ENCODE data around the gene SPOCK1. TPM values are rescaled to one million over a fixed set of nuclear protein-coding genes. Genes with fewer than 3 reads are reported as not detected.

The SPOCK1 gene
- total RNA-seq, 1 experiment from 2014 or later, result 23.9 TPM

DNA sequence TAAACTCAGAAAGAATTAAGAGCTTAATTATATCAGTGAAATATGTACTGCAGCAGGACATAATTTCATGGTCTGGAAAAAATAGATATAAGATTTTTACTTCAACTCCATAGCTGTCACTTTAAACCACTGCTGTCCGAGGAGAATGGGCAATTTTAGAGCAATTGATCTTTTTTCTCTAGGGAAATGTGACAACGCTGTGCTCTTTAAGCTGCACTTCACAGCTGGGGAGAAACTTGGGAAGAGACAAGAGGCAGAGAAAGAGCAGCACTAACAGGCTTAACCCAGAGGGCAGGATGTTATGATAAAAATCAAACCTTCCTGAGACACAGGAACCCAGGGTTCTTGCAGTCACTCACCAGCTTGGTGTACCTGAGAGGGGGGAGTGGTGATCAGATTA is 92.0 kb downstream of the SPOCK1 start:
- Histone ChIP-seq H3K4me3 (no peak overlapping the region), H3K79me2 (ENCODE audit: low read depth) (no peaks in the 10 kb centered on the region), H3K27ac (no peak overlapping the region), H3F3A (ENCODE audit: insufficient read depth, low read depth) (no peaks in the 10 kb centered on the region), H3K27me3 (ENCODE audit: insufficient read depth, low read depth) (no peaks in the 10 kb centered on the region), H3K9me3 (ENCODE audit: insufficient read depth, low read depth) (no peaks in the 10 kb centered on the region), H4K20me1 (ENCODE audit: insufficient read depth) (no peaks in the 10 kb centered on the region), H3K4me1 (replicated peaks; ENCODE audit: insufficient read depth) (no peaks in the 10 kb centered on the region), H2AFZ (no peak overlapping the region), H3K36me3 (ENCODE audit: low read depth) (no peaks in the 10 kb centered on the region), H3K4me2 (no peak overlapping the region), H3K9me2 (ENCODE audit: insufficient read depth) (no peaks in the 10 kb centered on the region)
- intact Hi-C loops (cut with micrococcal nuclease; ENCODE audit: unreplicated experiment), result no loop called here
- CTCF ChIA-PET, result no interaction called here
- no TSS peak for BruUV-seq (replicated peaks)
- TF ChIP-seq EZH2 (IDR thresholded peaks at IDR 0.05; ENCODE audit: low read depth), result no peak
- TF ChIP-seq, protein P1, sequence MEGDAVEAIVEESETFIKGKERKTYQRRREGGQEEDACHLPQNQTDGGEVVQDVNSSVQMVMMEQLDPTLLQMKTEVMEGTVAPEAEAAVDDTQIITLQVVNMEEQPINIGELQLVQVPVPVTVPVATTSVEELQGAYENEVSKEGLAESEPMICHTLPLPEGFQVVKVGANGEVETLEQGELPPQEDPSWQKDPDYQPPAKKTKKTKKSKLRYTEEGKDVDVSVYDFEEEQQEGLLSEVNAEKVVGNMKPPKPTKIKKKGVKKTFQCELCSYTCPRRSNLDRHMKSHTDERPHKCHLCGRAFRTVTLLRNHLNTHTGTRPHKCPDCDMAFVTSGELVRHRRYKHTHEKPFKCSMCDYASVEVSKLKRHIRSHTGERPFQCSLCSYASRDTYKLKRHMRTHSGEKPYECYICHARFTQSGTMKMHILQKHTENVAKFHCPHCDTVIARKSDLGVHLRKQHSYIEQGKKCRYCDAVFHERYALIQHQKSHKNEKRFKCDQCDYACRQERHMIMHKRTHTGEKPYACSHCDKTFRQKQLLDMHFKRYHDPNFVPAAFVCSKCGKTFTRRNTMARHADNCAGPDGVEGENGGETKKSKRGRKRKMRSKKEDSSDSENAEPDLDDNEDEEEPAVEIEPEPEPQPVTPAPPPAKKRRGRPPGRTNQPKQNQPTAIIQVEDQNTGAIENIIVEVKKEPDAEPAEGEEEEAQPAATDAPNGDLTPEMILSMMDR (conservative IDR thresholded peaks at IDR 0.05), result no peak
- POLR2A ChIA-PET (ENCODE audit: unreplicated experiment), result no interaction called here
- DNase-seq, result no peak

DNA sequence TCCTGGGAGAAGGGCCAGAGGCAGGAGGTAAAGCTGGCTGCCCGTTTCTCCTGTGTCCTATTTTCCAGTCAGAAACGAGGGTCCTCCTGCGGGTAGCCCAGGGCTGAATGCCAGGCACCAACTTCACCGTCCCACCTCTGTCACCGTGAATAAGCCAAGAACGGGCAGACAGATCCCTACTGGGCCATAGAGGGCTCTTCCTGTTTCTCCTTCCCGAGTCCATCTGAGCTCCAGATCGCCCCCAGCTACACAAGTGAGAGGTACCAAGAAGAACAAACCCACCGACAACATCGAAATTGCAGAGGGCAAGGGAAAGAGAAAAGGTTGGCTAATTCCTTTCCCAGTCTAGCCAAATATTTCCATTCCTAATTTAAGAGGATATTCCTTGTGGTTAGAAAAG is 93.7 kb downstream of the SPOCK1 start:
- intact Hi-C loops (cut with micrococcal nuclease; ENCODE audit: unreplicated experiment), result no loop called here
- Histone ChIP-seq H3K27me3 (ENCODE audit: insufficient read depth, low read depth) (no peaks in the 10 kb centered on the region), H3K36me3 (ENCODE audit: low read depth) (no peaks in the 10 kb centered on the region), H3K9me3 (ENCODE audit: insufficient read depth, low read depth) (no peaks in the 10 kb centered on the region), H2AFZ (no peak overlapping the region), H4K20me1 (ENCODE audit: insufficient read depth) (no peaks in the 10 kb centered on the region), H3F3A (ENCODE audit: insufficient read depth, low read depth) (no peaks in the 10 kb centered on the region), H3K4me3 (no peak overlapping the region), H3K79me2 (ENCODE audit: low read depth) (no peaks in the 10 kb centered on the region), H3K4me2 (no peak overlapping the region), H3K27ac (no peak overlapping the region), H3K9me2 (ENCODE audit: insufficient read depth) (no peaks in the 10 kb centered on the region), H3K4me1 (replicated peaks; ENCODE audit: insufficient read depth) (no peaks in the 10 kb centered on the region)
- TF ChIP-seq EZH2 (IDR thresholded peaks at IDR 0.05; ENCODE audit: low read depth), result no peak
- TF ChIP-seq, protein P1 (conservative IDR thresholded peaks at IDR 0.05), result no peak
- no peak for DNase-seq
- POLR2A ChIA-PET (ENCODE audit: unreplicated experiment), result no interaction called here
- BruUV-seq (replicated peaks), result no TSS peak
- CTCF ChIA-PET, result no interaction called here

DNA sequence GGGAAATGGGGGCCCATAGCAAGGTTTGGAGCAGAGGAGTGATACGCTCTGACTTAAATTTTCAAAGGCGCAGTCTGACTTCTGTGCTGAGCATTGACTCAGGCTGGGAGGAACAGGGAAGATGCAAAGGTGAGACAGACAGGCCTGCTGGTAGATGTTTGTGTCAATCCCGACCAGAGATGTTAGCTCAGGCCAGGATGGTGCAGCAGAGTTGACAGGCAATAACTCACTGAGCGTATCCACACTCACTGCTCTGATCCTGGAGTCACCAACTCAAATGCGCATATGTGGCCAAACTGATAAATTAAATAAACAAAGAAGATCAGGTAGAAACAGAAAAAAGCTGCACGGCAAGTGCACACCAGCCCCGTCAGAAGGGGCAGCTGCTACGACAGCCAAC is 95.3 kb downstream of the SPOCK1 start:
- no peak for DNase-seq
- BruUV-seq (replicated peaks), result no TSS peak
- intact Hi-C loops (cut with micrococcal nuclease; ENCODE audit: unreplicated experiment), result no loop called here
- Histone ChIP-seq H3K9me2 (ENCODE audit: insufficient read depth) (no peaks in the 10 kb centered on the region), H3K79me2 (ENCODE audit: low read depth) (no peaks in the 10 kb centered on the region), H3K27me3 (ENCODE audit: insufficient read depth, low read depth) (no peaks in the 10 kb centered on the region), H3K9me3 (ENCODE audit: insufficient read depth, low read depth) (no peaks in the 10 kb centered on the region), H2AFZ (no peak overlapping the region), H3K36me3 (ENCODE audit: low read depth) (no peaks in the 10 kb centered on the region), H3F3A (ENCODE audit: insufficient read depth, low read depth) (no peaks in the 10 kb centered on the region), H3K4me3 (no peak overlapping the region), H3K4me1 (replicated peaks; ENCODE audit: insufficient read depth) (no peaks in the 10 kb centered on the region), H4K20me1 (ENCODE audit: insufficient read depth) (no peaks in the 10 kb centered on the region), H3K4me2 (no peak overlapping the region), H3K27ac (no peak overlapping the region)
- ChIA-PET CTCF (no interaction called here), POLR2A (ENCODE audit: unreplicated experiment) (no interaction called here)
- TF ChIP-seq EZH2 (IDR thresholded peaks at IDR 0.05; ENCODE audit: low read depth), result no peak
- TF ChIP-seq, protein P1 (conservative IDR thresholded peaks at IDR 0.05), result no peak

All from PC-9 (cell line).